Measurements from ENCODE around the gene SRSF7. TPM values are rescaled to one million over a fixed set of nuclear protein-coding genes. Genes with fewer than 3 reads are reported as not detected.

The SRSF7 gene
- total RNA-seq, 1 experiment from 2014 or later = 275 TPM

- POLR2A ChIA-PET = no interaction called here
- H3K9me3 Mint-ChIP-seq (ENCODE audit: unreplicated experiment) = no peaks in the 10 kb centered on the region
- peaks cover 14% of the 10 kb centered on the region for H3K36me3 Mint-ChIP-seq (ENCODE audit: insufficient read depth, unreplicated experiment)
- no peak overlapping the region for H3K4me3 Mint-ChIP-seq (ENCODE audit: unreplicated experiment)
- H3K27ac Mint-ChIP-seq (ENCODE audit: low read depth, unreplicated experiment) = no peak overlapping the region
- no peaks in the 10 kb centered on the region for H3K4me1 Mint-ChIP-seq (ENCODE audit: insufficient read depth, unreplicated experiment)
- DNase-seq (ENCODE audit: unreplicated experiment) = no peak
- intact Hi-C loops (cut with micrococcal nuclease) = no loop called here
- no peak for TF ChIP-seq CTCF (IDR thresholded peaks at IDR 0.05; ENCODE audit: unreplicated experiment)
- no TSS peak for BruUV-seq (replicated peaks)
- H3K27me3 Mint-ChIP-seq (ENCODE audit: insufficient read depth, unreplicated experiment) = no peaks in the 10 kb centered on the region
- CTCF ChIA-PET = interaction anchor here (0.6 to 2.4 kb wide), 4 partner anchors 10 to 196 kb away, joined by 3 to 16 read pairs (median 8); no protein-coding TSS in a partner anchor
These were observed 20.1 kb downstream of the SRSF7 start for GRCh38 chr2:38731090-38731489.

DNA sequence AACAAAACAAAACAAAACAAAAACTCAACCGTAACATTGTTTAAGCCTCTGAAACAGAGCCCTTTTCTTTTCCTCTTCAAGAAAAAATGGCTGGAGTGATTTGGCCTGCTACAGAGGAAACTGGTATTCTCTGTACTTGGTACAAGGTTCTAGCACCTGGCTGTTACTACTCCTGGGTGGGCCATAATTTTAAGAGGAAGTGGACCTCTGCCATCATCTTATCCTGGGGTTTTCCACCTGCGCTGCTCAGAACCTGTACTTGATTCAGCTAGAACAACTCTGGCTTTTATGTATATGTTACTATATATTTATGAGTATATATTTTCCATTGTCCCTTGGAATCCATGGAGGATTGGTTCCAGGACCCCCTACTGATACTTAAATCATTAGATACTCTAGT lies 22.5 kb downstream of the SRSF7 start:
- H3K4me1 Mint-ChIP-seq (ENCODE audit: insufficient read depth, unreplicated experiment) = no peaks in the 10 kb centered on the region
- CTCF ChIA-PET = interaction anchor here (2.4 to 9.9 kb wide), 3 partner anchors 10 to 148 kb away, joined by 5 to 156 read pairs (median 8); no protein-coding TSS in a partner anchor

GRCh38 chr2:38727661-38728060 lies 23.5 kb downstream of the SRSF7 start:
- TF ChIP-seq CTCF (IDR thresholded peaks at IDR 0.05; ENCODE audit: unreplicated experiment) = no peak
- ChIA-PET CTCF (interaction anchor here (0.7 to 9.9 kb wide), 5 partner anchors 13 to 147 kb away, joined by 3 to 156 read pairs (median 8); partner anchors contain the start of gene HNRNPLL), POLR2A (no interaction called here)
- no peaks in the 10 kb centered on the region for H3K27me3 Mint-ChIP-seq (ENCODE audit: insufficient read depth, unreplicated experiment)
- no peak for DNase-seq (ENCODE audit: unreplicated experiment)
- intact Hi-C loops (cut with micrococcal nuclease) = loop anchor here (5.0 kb wide), 1 partner anchor 190 kb away; no protein-coding TSS in a partner anchor
- BruUV-seq (replicated peaks) = no TSS peak
- H3K9me3 Mint-ChIP-seq (ENCODE audit: unreplicated experiment) = no peaks in the 10 kb centered on the region
- H3K36me3 Mint-ChIP-seq (ENCODE audit: insufficient read depth, unreplicated experiment) = no peaks in the 10 kb centered on the region
- no peaks in the 10 kb centered on the region for H3K4me1 Mint-ChIP-seq (ENCODE audit: insufficient read depth, unreplicated experiment)
- no peak overlapping the region for H3K27ac Mint-ChIP-seq (ENCODE audit: low read depth, unreplicated experiment)
- no peak overlapping the region for H3K4me3 Mint-ChIP-seq (ENCODE audit: unreplicated experiment)

More for the DNA sequence above, 22.5 kb downstream of the SRSF7 start:
- Mint-ChIP-seq H3K9me3 (ENCODE audit: unreplicated experiment) (no peaks in the 10 kb centered on the region), H3K27ac (ENCODE audit: low read depth, unreplicated experiment) (no peak overlapping the region), H3K4me3 (ENCODE audit: unreplicated experiment) (no peak overlapping the region), H3K36me3 (ENCODE audit: insufficient read depth, unreplicated experiment) (peaks cover 6% of the 10 kb centered on the region), H3K27me3 (ENCODE audit: insufficient read depth, unreplicated experiment) (no peaks in the 10 kb centered on the region)
- DNase-seq (ENCODE audit: unreplicated experiment) = no peak
- BruUV-seq (replicated peaks) = no TSS peak
- intact Hi-C loops (cut with micrococcal nuclease) = loop anchor here (5.0 kb wide), 1 partner anchor 191 kb away; no protein-coding TSS in a partner anchor
- no peak for TF ChIP-seq CTCF (IDR thresholded peaks at IDR 0.05; ENCODE audit: unreplicated experiment)
- POLR2A ChIA-PET = interaction anchor here (1.2 to 1.7 kb wide), 2 partner anchors 126 to 149 kb away, joined by 3 to 6 read pairs; partner anchors contain the start of gene HNRNPLL

DNA sequence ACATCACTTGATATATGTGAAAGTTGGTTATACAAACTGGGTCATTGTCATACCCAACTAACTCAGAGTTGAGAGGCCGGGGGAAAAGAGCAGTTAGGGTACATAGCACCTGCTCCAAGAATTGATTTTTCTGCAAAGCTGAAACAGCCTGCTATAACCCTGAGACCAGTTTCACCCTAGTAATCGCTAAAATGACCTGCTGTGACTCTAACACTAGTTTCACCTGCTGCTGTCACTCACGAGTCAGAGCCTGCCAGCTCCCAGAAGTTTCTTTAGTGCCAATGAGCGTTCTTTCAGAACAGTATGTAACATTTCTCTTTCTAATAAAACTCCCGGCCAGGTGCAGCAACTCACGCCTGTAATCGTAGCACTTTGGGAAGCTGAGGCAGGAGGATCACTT lies 28.0 kb downstream of the SRSF7 start:
- H3K9me3 Mint-ChIP-seq (ENCODE audit: unreplicated experiment) = no peaks in the 10 kb centered on the region
- no peak overlapping the region for H3K4me3 Mint-ChIP-seq (ENCODE audit: unreplicated experiment)
- H3K27me3 Mint-ChIP-seq (ENCODE audit: insufficient read depth, unreplicated experiment) = no peaks in the 10 kb centered on the region
- POLR2A ChIA-PET = interaction anchor here (0.6 to 1.6 kb wide), 3 partner anchors 32 to 203 kb away, joined by 3 to 7 read pairs (median 4); no protein-coding TSS in a partner anchor
- CTCF ChIA-PET = interaction anchor here (0.6 to 9.9 kb wide), 3 partner anchors 120 to 201 kb away, joined by 4 to 156 read pairs (median 69); partner anchors contain the start of gene HNRNPLL
- no TSS peak for BruUV-seq (replicated peaks)
- peaks cover 19% of the 10 kb centered on the region for H3K4me1 Mint-ChIP-seq (ENCODE audit: insufficient read depth, unreplicated experiment)
- no peak overlapping the region for H3K27ac Mint-ChIP-seq (ENCODE audit: low read depth, unreplicated experiment)
- peaks cover 5% of the 10 kb centered on the region for H3K36me3 Mint-ChIP-seq (ENCODE audit: insufficient read depth, unreplicated experiment)
- no peak for DNase-seq (ENCODE audit: unreplicated experiment)
- no peak for TF ChIP-seq CTCF (IDR thresholded peaks at IDR 0.05; ENCODE audit: unreplicated experiment)
- intact Hi-C loops (cut with micrococcal nuclease) = loop anchor here (5.0 kb wide), 1 partner anchor 406 kb away; no protein-coding TSS in a partner anchor
